ENCODE results near the gene UPP1.
A peak's percentile ranks its signal among the peaks of the same experiment; 100 is the strongest.

UPP1 gene

GRCh38 chr7:48085942-48086341 lies 3.1 kb upstream of the UPP1 start:
- no peak for DNase-seq (ENCODE audit: low spot score)

DNA sequence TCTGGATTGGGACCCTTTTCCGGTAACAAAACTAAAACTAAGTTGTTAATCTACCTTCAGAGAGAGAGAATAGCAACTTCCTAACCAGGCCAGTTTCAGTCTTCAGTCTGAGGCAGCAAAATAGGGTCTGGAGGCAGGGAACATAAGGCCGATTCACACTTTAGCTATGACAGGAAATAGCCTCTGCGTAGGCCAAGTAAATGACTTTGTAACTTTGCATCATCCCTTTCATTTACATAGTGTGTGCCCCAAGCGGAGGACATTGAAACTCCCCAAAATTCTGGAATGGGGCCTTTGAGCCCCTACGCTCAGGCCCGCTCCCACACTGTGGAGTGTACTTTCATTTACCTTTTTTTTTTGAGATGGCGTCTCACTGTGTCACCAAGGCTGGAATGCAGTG lies 1.7 kb upstream of the UPP1 start:
- no peak for DNase-seq (ENCODE audit: low spot score)

DNA sequence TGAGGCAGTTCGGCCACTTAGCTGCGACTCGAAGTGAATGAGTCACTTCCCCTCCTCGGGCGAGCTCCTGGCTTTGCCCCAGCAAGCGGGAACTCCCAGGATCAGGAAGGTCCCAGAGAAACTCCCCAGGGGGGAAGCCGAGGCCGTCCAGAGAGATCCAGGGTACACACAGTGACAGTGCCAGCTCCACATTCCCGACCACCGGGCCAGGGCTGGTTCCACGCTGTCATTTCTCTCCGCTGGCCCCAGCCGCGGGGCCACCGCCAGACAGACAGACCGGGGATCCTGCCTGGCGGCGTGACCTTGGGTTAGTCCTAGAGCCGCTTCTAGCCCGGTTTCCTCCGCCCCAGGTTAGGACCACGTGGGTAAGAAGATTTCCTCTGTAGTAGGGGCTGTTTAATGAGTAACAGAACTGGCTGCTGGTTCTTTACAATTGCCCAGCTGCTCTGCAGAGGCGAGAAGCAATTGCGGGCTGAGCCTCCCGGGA lies 463 bp upstream of the UPP1 start:
- DNase-seq (ENCODE audit: low spot score): no peak

DNA sequence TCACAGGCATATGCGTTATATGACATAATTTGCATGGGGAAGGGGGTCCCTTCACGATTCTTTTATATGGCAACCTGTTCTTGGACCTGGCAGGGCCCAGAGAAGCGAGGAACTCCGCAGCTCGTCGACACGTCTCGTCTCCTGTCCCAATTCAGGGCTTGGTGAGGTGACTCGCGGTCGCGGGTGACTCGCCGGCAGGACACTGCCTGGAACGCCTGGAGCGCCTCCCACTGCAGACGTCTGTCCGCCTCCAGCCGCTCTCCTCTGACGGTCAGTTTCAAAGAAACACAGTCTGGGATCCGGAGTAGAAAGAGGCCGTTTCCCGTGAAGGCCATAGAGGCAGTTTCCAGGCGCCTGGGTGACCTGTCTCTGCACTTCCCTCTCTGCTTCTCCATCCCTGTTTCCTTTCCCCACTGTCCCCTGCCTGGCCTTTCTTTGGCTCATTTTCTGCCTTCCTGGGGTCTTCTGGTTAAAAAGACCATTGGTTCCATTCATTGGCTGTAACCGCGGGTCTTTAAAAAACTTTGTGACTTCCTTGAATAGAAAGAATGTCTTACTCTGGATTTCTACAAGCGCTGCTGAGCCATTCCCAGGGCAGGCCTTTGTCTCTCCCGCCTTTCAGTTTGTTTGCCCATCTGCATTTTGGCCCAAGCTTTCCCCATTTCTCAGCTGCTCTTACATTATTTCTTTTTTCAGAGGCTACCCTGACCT lies 1.2 kb downstream of the UPP1 start:
- no peak for DNase-seq (ENCODE audit: low spot score)

- DNase-seq (ENCODE audit: low spot score): no peak
These were observed 2.7 kb downstream of the UPP1 start for GRCh38 chr7:48091506-48092433.

DNA sequence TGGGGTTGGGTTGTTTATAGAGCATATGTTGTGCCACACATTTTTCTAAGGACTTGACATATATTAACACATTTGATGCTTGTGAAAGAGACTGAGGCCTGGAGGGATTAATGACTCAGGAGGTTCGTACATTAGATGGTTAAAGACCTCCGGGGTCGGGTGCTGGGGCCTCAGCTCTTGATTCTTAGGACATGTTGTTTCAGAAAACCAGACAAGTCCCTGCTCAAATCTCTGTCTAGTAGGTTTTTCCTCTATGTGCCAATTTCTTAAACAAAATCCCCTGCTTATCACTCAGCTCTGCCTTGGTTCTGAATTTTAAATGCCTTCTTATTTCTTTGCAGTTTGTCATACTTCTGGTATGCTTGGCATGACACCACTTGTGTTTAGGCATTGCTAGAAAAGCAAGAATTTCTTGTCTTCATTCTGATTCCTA lies 5.8 kb downstream of the UPP1 start:
- DNase-seq (ENCODE audit: low spot score): no peak

DNA sequence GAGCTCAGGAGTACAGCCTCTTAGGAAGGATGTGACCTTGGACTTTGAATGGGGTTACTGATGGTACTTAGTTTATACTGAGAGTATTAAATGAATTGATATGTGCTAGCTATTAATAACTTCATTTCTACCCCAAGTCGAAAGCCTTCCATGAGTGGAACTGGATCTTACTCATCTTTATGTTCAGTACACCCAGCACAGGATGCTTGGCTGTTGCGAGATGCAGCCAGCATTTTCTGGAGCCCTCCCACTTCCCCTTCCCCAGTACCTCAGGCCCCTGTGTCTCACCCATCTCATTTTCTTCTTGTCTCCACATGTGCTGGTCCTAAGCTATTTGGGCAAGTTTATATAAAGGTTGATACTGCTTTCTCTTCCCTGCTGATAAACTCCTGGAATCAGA lies 7.2 kb downstream of the UPP1 start:
- no peak for DNase-seq (ENCODE audit: low spot score)

- no peak for DNase-seq (ENCODE audit: low spot score)
These were observed 8.6 kb downstream of the UPP1 start for GRCh38 chr7:48097521-48098231.

DNA sequence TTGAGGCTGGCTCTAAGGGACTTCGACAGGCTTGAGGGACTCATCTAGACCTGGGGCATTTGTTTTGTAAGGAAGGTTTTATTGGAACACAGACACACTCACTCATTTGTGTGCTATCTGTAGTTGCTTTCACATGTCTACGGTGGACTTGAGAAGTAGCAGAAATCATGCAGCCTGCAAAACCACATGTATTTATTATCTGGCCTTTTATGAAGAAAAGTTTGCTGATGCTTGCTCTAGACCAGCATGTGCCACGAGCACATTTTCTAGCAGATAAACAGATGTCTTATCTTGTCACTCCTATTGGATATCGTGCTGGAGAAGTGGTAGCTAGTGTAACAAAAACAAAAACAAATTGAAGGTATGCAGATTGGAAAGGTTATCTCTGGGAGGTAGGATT lies 9.8 kb downstream of the UPP1 start:
- no peak for DNase-seq (ENCODE audit: low spot score)

GRCh38 chr7:48099781-48100180 lies 10.7 kb downstream of the UPP1 start:
- no peak for DNase-seq (ENCODE audit: low spot score)

- DNase-seq (ENCODE audit: low spot score): no peak
These were observed 12.3 kb downstream of the UPP1 start for GRCh38 chr7:48101352-48101751.

GRCh38 chr7:48101968-48102367 lies 12.9 kb downstream of the UPP1 start:
- DNase-seq (ENCODE audit: low spot score): no peak

- no peak for DNase-seq (ENCODE audit: low spot score)
These were observed 13.5 kb downstream of the UPP1 start for GRCh38 chr7:48102530-48102929.

DNA sequence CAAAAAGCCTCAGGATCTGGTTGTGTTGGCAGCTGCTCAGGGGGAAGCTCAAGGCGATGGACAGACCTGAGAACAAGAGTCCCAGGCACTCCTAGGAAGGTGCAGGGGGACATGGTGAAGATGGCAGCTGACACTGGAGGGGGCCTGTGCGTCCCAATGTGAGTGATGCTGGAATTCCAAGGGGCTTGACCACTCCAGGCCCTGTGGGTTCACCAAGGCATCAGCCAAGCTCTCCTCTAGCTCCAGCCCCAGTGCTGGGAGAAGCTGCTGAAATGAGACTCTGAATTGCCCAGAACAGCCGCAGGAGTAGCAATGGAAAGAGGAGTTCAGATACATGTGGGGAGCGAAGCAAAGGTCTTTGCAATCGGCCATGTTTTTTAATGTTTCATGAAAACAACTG lies 16.0 kb downstream of the UPP1 start:
- DNase-seq (ENCODE audit: low spot score): no peak

DNA sequence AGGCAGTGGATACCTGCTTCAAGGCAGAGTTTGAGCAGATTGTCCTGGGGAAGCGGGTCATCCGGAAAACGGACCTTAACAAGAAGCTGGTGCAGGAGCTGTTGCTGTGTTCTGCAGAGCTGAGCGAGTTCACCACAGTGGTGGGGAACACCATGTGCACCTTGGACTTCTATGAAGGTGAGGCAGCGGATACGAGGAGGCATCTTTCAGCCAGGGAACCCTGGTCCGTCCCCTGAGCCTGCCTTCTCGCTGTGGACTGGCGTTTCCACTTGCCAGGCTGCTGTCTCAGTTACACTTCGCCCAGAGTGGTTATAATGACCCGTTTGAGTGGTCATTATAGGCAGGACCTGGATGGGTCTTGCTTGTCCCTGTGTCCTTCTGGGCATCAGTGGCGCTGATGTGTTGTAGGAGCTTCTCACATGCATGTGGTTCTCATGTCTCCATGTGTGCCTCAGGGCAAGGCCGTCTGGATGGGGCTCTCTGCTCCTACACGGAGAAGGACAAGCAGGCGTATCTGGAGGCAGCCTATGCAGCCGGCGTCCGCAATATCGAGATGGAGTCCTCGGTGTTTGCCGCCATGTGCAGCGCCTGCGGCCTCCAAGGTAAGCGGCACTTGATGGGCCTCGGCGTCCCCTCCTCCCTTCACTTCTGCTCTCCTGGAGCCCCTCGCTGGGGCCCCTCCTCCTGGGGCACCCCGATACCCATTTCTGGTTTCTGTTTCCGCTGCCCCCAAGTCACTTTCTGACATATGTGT lies 18.0 kb downstream of the UPP1 start:
- no peak for DNase-seq (ENCODE audit: low spot score)

DNA sequence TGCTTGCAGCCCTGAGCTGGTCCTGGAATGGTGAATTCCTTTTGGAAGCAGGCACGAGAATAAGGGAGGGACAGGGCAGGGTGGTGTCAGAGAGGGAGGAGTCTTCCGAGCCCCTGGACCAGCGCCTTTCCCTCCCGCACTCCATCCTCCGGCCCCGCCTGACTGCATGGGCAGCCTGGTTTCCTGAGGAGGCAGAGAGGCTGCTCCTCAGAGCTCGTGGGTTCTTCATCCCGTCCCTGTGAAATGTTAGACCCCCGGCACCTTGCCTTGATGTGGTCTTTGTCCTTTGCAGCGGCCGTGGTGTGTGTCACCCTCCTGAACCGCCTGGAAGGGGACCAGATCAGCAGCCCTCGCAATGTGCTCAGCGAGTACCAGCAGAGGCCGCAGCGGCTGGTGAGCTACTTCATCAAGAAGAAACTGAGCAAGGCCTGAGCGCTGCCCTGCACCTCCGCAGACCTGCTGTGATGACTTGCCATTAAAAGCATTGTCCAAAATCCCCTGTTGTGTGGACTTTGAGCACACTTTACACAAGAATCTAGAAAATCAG lies 18.9 kb downstream of the UPP1 start:
- DNase-seq (ENCODE audit: low spot score): no peak

DNA sequence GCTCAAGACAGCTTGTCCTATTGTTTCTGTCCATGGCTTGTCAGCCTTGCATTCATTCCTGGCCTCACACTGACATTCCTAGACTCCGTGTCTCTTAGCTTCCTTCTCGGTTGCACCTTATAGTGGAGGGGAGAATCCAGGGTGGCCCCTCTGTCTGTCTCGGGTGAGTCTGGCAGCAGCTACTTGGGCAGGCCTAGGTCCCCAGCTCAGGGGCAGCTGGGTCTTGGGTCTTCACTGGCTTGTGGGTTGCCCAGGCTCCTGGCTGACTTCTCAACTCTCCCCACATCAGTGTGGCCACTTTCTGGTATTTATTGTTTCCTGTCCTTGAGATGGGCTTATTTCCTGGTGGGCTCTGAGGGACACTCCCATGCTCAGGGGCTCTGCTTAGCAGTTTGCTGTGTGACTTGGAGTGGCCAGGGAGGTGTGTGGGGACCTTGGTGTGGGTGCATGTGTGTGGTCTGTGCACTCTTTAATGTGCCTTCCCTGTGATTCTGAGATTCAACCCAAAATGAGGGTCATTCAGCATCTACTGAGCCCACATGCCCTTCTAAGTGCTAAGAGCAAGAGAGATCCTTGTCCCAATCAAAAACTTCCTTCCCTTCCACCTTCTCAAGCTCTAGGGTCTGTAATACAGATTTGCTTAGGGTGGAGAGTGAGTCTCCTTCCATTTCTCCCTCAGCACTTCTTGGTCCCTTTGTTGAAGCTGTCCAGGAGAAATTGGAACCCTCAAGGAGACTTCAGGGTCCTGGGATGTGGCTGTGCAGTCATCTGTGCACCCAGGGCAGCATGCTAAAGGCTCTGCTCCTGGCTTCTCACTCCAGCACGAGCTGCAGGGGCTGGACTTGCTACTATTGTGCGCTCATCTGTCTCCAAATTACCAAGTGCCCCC lies 20.1 kb downstream of the UPP1 start:
- DNase-seq (ENCODE audit: low spot score): no peak

DNA sequence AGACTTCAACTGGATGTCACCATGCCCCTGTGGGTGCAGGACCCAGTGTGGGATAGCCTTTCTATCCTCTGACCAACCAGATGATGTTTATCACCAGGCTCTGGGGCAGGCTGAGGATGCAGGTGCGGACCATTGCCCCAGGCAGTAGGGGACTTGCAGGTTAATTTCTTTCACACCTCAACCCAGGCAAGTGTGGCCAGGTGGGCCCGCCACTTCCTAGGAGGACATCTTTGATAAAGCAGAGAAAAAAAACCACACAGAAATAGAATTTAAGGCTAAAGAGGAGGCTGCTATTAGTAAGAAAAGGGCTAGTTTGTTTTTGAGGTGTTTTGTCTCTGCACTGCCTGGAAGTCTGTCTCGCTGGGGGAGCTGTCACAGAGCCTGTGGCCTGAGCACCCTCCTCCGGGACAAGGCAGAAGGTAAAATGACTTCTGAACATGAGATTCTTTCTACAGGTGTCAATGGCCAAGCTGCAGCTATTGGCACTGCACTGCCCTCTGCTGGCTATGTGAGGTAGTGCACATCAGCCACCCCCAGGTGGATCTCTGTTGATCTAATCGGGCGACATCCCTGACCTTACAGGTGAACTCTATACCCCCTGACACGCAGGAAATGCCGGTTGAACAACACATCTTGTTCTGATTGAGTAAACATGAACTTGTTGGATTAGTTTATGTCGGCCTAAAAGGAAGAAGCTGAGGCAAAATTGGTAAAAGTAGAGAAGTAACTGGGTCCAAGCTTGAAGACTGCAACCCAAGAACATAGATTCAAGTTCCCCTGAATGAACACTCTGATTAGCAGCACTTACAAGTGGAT lies 21.0 kb downstream of the UPP1 start:
- DNase-seq (ENCODE audit: low spot score): peak; percentile 77

DNA sequence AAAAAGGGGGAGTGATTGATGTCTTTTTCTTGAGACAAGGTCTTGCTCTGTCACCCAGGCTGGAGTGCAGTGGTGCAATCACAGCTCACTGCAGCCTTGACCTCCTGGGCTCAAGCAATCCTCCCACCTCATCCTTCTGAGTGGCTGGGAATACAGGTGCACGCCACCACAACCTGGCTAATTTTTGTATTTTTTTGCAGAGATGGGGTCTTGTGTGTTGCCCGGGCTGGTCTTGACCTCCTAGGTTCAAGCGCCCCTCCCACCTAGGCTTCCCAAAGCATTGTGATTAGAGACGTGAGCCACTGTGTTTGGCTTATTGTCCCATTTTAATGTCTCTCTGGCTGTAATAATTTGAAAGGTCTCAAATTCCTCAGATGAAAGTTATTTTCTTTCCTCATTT lies 21.8 kb downstream of the UPP1 start:
- no peak for DNase-seq (ENCODE audit: low spot score)

GRCh38 chr7:48111596-48111995 lies 22.5 kb downstream of the UPP1 start:
- DNase-seq (ENCODE audit: low spot score): no peak

Data from cerebellar cortex (tissue), 1 donor.